HUES48 (cell line): ENCODE data around the gene CHTF8.
A peak's percentile ranks its signal among the peaks of the same experiment; 100 is the strongest.

Experiments used
- H3K27ac ChIP-seq: one replicate; pipeline ENCODE4 v1.7.0; 2013; ENCODE audit warnings: low read depth, low read length, inconsistent platforms
- H3K27me3 ChIP-seq: 2 replicates; pipeline ENCODE4 v1.6.1; 2013; ENCODE audit warnings: mild to moderate bottlenecking, low read length; ENCODE audit not compliant: control insufficient read depth, insufficient read depth
- H3K36me3 ChIP-seq: 2 replicates; pipeline ENCODE4 v1.6.1; 2013; ENCODE audit warnings: low read length; ENCODE audit not compliant: control insufficient read depth, insufficient read depth
- H3K4me1 ChIP-seq: 2 replicates; pipeline ENCODE4 v1.6.1; 2013; ENCODE audit warnings: mild to moderate bottlenecking, low read length; ENCODE audit not compliant: control insufficient read depth, insufficient read depth
- H3K4me3 ChIP-seq: 2 replicates; pipeline ENCODE4 v1.5.1; 2013; ENCODE audit warnings: mild to moderate bottlenecking, low read depth, low read length
- H3K9ac ChIP-seq: 2 replicates; pipeline ENCODE4 v1.6.1; 2013; ENCODE audit warnings: mild to moderate bottlenecking, low read depth, low read length, moderate library complexity
- H3K9me3 ChIP-seq: 2 replicates; pipeline ENCODE4 v1.6.1; 2013; ENCODE audit warnings: low read length; ENCODE audit not compliant: control insufficient read depth, insufficient read depth

CHTF8 gene

DNA sequence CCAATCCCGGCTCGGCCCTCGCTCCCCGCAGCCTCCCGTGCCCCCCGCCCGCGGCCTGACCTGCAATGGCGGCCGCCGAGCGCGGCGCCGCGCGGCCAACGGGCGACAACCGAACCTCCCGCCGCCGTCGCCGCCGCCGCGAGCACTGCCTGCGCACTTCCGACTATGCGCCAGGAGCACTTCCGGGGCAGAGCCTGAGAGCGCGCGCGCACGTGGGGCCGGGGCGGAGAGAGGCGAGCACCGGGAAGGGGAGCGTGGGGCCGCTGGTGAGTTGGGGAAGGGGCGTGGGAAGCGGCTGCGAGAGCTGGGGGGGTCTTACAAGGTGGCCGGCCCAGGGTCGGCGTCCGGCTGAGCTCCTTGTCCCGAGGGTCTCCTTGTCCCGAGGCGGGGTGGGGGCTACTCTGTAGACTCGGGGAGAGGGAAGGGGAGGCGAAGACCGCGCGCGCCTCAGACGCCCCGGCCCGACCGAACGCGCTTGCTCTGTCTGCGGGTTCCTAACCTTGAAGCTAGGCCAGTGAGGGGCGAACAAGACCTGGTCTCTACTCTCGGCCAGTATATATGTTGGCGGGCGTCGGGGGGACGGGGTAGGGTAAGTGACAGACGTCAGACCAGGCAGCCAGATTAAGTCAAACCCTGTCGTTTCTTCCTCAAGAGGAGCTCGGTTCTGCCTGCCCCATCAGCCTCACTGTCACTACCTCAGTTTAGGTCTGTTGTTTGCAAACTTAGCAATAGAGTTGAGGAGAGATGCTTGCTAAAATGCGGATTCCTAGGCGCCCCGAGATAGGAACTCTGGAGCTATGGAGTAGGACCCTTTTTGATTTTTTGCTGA lies at the start of gene CHTF8, which contains the start of gene UTP4:
Gene CHTF8 (minus strand): TSS at position 165 of the 829 bp plus-strand sequence. CDS start 11,130 bp downstream, outside the sequence.
Gene UTP4 (plus strand): TSS at position 226 of the 829 bp plus-strand sequence. CDS start 811 bp downstream, outside the sequence.
- H3K36me3 ChIP-seq: peaks cover 33% of the 10 kb centered on the region
- H3K27me3 ChIP-seq: no peaks in the 10 kb centered on the region
- peak within 1 kb of the TSS; percentile 99 for H3K27ac ChIP-seq
- H3K9me3 ChIP-seq: no peaks in the 10 kb centered on the region
- H3K4me1 ChIP-seq: peaks cover 20% of the 10 kb centered on the region
- peak within 1 kb of the TSS; percentile 96 for H3K4me3 ChIP-seq
- peak within 1 kb of the TSS; percentile 98 for H3K9ac ChIP-seq

GRCh38 chr16:69180011-69180338 lies 47.6 kb upstream of the CHTF8 start:
- H3K27me3 ChIP-seq: no peaks in the 10 kb centered on the region
- no peaks in the 10 kb centered on the region for H3K9me3 ChIP-seq
- H3K4me1 ChIP-seq: no peaks in the 10 kb centered on the region
- no peaks in the 10 kb centered on the region; the same call in 1 of the 2 replicates for H3K36me3 ChIP-seq
- no peak overlapping the region for H3K27ac ChIP-seq
- H3K4me3 ChIP-seq: no peak overlapping the region
- no peak overlapping the region for H3K9ac ChIP-seq

DNA sequence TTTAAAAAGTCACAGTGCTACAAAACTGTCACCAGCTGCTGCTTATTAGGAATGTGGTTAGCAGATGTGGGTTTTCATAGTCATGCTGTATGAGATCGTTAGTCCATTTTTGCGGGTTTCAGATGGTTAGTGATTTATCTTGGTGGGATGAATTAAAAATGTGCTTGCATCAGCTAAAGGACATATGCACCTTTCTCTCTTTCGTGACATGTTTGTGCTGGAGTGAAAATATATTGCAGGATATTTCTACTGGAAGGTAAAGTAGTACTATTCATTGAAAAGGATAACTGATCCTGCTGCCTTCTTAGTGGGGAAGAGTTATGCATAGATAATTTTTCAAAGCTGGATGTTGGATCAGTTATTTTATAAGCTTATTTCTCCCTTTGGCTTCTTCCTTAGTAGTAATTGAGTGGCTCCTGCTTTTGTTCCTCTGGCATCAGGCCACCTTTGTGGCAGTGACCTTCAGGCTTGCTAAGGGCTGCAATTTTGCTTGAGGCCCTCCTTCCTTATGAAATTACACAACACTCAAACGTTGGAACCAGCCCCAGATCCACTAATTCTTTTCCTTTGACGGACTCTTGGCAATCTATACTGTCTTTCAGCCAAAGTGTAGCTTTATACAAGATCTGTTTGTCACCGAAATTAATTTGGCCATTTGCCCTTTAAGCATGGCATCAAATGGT lies 47.1 kb upstream of the CHTF8 start:
- H3K9me3 ChIP-seq: no peaks in the 10 kb centered on the region
- H3K4me1 ChIP-seq: no peaks in the 10 kb centered on the region
- no peak overlapping the region for H3K9ac ChIP-seq
- H3K27me3 ChIP-seq: no peaks in the 10 kb centered on the region
- no peak overlapping the region for H3K27ac ChIP-seq
- H3K4me3 ChIP-seq: no peak overlapping the region
- H3K36me3 ChIP-seq: no peaks in the 10 kb centered on the region; the same call in 1 of the 2 replicates

DNA sequence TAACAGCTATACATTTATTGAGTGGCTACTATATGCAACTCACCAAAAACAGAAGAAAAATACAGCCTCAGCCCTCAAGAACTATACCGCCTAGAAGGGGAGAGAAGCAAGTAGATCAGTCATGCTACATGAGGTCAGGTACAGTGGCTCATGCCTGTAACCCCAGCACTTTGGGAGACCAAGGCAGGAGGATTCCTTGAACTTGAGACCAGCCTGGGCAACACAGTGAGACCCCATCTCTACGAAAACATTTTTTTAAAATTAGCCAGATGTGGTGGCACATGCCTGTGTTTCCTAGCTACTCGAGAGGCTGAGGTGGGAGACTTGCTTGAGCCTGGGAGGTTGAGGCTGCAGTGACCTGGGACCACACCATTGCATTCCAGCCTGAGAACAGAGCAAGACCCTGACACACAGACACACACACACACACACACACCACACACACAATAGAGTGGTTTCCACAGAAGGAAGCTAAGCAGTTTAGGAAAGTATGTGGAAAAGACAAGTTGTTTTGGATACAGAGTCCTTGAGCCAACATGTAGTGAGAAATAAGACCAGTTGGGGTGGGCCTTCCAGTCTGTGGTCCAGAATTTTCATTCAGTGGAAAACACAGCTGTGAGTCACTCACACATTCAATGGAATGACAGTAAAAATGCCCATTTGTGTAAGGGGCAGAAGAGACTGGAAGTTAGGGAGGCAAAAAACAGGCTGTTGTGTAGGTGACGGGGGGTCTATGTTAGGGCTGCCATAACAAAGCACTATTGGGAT lies 43.8 kb upstream of the CHTF8 start:
- Histone ChIP-seq H3K9ac (no peak overlapping the region), H3K4me1 (peaks cover 6% of the 10 kb centered on the region), H3K4me3 (no peak overlapping the region), H3K36me3 (peaks cover 3% of the 10 kb centered on the region; the same call in 1 of the 2 replicates), H3K27me3 (no peaks in the 10 kb centered on the region), H3K9me3 (no peaks in the 10 kb centered on the region), H3K27ac (no peak overlapping the region)

DNA sequence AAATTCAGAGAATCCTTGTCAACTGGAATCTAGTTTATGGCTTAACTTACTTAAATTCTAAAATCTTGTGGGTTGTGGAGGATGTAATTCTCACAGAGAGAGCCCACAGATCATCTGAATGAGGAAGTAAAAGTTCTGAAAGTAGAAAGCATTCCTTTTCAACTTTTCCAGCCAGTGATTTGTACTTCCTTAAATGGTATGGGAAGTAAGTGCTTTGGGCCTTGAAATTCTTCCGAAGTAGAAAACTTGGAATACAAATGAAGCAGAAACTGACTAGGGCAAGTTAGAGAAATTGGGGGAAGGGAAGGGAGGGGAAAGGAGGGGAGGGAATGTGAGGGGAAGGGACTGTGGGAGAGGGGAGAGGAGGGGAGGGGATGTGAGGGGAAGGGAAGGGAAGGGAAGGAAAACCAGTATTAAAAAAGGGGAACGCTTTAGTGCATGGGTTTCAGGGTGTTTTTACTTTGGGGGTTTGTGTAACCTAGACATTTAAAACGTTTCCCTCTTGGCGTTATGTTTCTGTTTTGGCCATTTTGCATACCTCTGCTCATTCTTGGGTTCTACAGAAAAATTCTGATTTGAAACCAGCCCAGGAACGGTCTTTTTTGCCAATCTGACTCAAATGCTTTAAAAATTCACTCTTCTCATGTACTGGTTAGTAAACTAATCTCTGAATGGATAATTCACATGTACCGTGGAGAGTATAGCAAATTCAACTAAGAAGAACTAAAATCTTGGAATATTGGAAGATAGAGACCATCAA lies 39.1 kb upstream of the CHTF8 start:
- no peaks in the 10 kb centered on the region for H3K27me3 ChIP-seq
- H3K4me1 ChIP-seq: peaks cover 7% of the 10 kb centered on the region
- no peaks in the 10 kb centered on the region for H3K9me3 ChIP-seq
- H3K27ac ChIP-seq: peak overlapping the region; percentile 61
- H3K4me3 ChIP-seq: no peak overlapping the region
- peak overlapping the region; percentile 54; the same call in 1 of the 2 replicates for H3K9ac ChIP-seq
- peaks cover 45% of the 10 kb centered on the region for H3K36me3 ChIP-seq

DNA sequence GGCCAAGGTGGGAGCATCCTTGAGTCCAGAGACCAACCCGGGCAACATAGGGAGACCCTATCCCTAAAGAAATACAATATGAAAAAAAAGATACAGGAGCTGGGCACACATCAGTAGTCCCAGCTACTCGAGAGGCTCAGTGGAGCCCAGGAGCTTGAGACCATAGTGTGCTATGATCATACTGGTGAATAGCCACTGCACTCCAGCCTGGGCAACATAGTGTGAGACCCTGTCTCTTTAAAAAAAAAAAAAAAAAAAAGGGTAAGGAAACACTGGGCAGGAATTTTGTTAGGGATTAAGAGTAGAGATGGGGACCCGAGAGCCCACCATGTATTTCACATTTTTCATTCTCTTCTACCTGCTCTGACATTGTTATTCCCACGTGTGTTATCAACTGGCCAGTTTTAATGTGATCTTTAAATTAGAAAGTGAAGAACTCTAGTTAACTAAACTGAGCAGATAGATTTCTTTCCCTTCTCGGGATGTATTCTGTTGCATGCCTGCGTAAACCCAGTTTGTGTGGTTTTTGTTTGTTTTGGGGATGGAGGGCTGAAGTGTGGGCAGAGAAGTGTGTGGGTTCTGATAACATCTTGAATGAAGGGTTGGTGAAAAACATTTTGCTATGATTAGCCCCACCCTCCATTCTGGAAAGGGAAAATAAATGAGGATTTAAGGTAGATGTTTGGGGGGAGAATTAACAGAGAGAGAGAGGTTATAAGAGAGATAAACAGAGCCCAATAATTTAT lies 37.4 kb upstream of the CHTF8 start:
- no peak overlapping the region for H3K27ac ChIP-seq
- peaks cover 62% of the 10 kb centered on the region for H3K36me3 ChIP-seq
- H3K4me1 ChIP-seq: peaks cover 7% of the 10 kb centered on the region

DNA sequence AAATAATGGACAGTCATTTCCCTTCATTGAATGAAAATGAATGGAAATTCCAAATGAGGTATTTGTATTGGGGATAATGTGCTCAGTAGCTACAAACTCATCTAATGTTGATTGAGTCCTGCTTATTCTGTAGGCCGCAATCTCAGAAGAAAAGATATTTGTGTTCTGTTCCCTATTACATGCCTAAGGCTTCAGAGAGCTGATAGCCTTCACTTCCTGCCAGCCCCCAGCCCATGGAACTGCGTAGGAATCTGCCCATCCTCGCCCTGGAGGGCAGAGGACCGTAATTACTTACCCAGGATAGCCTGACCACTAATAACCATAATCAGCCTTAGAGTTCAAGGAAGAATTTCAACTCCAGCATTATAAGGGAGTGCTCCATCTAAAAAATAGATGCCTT lies 36.7 kb upstream of the CHTF8 start:
- peaks cover 69% of the 10 kb centered on the region for H3K36me3 ChIP-seq
- H3K4me3 ChIP-seq: no peak overlapping the region
- no peak overlapping the region for H3K27ac ChIP-seq
- peaks cover 7% of the 10 kb centered on the region for H3K4me1 ChIP-seq
- no peak overlapping the region for H3K9ac ChIP-seq
- no peaks in the 10 kb centered on the region for H3K27me3 ChIP-seq
- no peaks in the 10 kb centered on the region for H3K9me3 ChIP-seq

More for the DNA sequence above, 37.4 kb upstream of the CHTF8 start:
- Histone ChIP-seq H3K9me3 (no peaks in the 10 kb centered on the region), H3K9ac (no peak overlapping the region), H3K27me3 (no peaks in the 10 kb centered on the region), H3K4me3 (no peak overlapping the region)

GRCh38 chr16:69166946-69167930 lies 34.9 kb upstream of the CHTF8 start:
- H3K36me3 ChIP-seq: peaks cover 81% of the 10 kb centered on the region

GRCh38 chr16:69166221-69166833 lies 33.9 kb upstream of the CHTF8 start:
- H3K36me3 ChIP-seq: peaks cover 88% of the 10 kb centered on the region
- no peak overlapping the region for H3K27ac ChIP-seq

More at GRCh38 chr16:69166946-69167930, 34.9 kb upstream of the CHTF8 start:
- H3K4me3 ChIP-seq: no peak overlapping the region
- H3K27me3 ChIP-seq: no peaks in the 10 kb centered on the region
- no peaks in the 10 kb centered on the region for H3K9me3 ChIP-seq
- no peak overlapping the region for H3K27ac ChIP-seq
- H3K4me1 ChIP-seq: peaks cover 3% of the 10 kb centered on the region
- no peak overlapping the region for H3K9ac ChIP-seq

More at GRCh38 chr16:69166221-69166833, 33.9 kb upstream of the CHTF8 start:
- Histone ChIP-seq H3K9ac (no peak overlapping the region), H3K27me3 (no peaks in the 10 kb centered on the region), H3K4me3 (no peak overlapping the region), H3K4me1 (peaks cover 3% of the 10 kb centered on the region), H3K9me3 (no peaks in the 10 kb centered on the region)
